Measurements from ENCODE around the gene TFF3.

GRCh38 chr21:42276076-42276475, 39.1 kb downstream of the TFF3 start:
- no peak for TF ChIP-seq EZH2 (IDR thresholded peaks at IDR 0.05; ENCODE audit: borderline replicate concordance, insufficient read depth, low read length, poor library complexity, severe bottlenecking)
- TF ChIP-seq, protein P1, sequence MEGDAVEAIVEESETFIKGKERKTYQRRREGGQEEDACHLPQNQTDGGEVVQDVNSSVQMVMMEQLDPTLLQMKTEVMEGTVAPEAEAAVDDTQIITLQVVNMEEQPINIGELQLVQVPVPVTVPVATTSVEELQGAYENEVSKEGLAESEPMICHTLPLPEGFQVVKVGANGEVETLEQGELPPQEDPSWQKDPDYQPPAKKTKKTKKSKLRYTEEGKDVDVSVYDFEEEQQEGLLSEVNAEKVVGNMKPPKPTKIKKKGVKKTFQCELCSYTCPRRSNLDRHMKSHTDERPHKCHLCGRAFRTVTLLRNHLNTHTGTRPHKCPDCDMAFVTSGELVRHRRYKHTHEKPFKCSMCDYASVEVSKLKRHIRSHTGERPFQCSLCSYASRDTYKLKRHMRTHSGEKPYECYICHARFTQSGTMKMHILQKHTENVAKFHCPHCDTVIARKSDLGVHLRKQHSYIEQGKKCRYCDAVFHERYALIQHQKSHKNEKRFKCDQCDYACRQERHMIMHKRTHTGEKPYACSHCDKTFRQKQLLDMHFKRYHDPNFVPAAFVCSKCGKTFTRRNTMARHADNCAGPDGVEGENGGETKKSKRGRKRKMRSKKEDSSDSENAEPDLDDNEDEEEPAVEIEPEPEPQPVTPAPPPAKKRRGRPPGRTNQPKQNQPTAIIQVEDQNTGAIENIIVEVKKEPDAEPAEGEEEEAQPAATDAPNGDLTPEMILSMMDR (IDR thresholded peaks at IDR 0.05; ENCODE audit: poor library complexity, severe bottlenecking), result no peak
- TF ChIP-seq REST (IDR thresholded peaks at IDR 0.05; ENCODE audit: borderline replicate concordance), result no peak
- TF ChIP-seq TAF1 (IDR thresholded peaks at IDR 0.05; ENCODE audit: low read depth), result no peak
- TF ChIP-seq EP300 (conservative IDR thresholded peaks at IDR 0.05; ENCODE audit: poor library complexity, severe bottlenecking), result no peak

Measured in neural cell (in vitro differentiated cells).